ENCODE results near the gene C1QA. TPM values are rescaled to one million over a fixed set of nuclear protein-coding genes. Genes with fewer than 3 reads are reported as not detected.

C1QA gene
- total RNA-seq, 4 donors from 2014 or later: 22.6 to 453 (median 190) TPM

- H3K4me1 ChIP-seq: no peaks in the 10 kb centered on the region
- no peak overlapping the region for H3K27ac ChIP-seq
- H3K9me3 ChIP-seq: no peaks in the 10 kb centered on the region
- no peak for TF ChIP-seq EP300 (IDR thresholded peaks at IDR 0.05)
- no peak for TF ChIP-seq POLR2A (IDR thresholded peaks at IDR 0.05)
- TF ChIP-seq CTCF (IDR thresholded peaks at IDR 0.05): no peak
- no peak for TF ChIP-seq POLR2AphosphoS5 (IDR thresholded peaks at IDR 0.05)
- H3K36me3 ChIP-seq: no peaks in the 10 kb centered on the region
- no peak overlapping the region for H3K4me3 ChIP-seq
- H3K27me3 ChIP-seq: peaks cover 90% of the 10 kb centered on the region
- ATAC-seq: no peak
- no CpG with 5 or more reads among the region's 8 CpGs for WGBS, 2 donors (ENCODE audit: low coverage in 1 of 2)
Observed at GRCh38 chr1:22597996-22598395, 38.4 kb upstream of the C1QA start.

- 48 to 77% methylated on average over 3 to 7 of the region's 24 CpGs for WGBS, 2 donors (ENCODE audit: low coverage in 1 of 2)
- TF ChIP-seq EP300 (IDR thresholded peaks at IDR 0.05) (no peak), POLR2AphosphoS5 (IDR thresholded peaks at IDR 0.05) (no peak), CTCF (IDR thresholded peaks at IDR 0.05) (no peak), POLR2A (IDR thresholded peaks at IDR 0.05) (no peak)
Observed at GRCh38 chr1:22598736-22599135, 37.7 kb upstream of the C1QA start.

GRCh38 chr1:22600071-22600816 is 36.2 kb upstream of the C1QA start:
- TF ChIP-seq POLR2A (IDR thresholded peaks at IDR 0.05) (no peak), POLR2AphosphoS5 (IDR thresholded peaks at IDR 0.05) (no peak), EP300 (IDR thresholded peaks at IDR 0.05) (no peak), CTCF (IDR thresholded peaks at IDR 0.05) (no peak)
- no peaks in the 10 kb centered on the region for H3K36me3 ChIP-seq
- ATAC-seq: no peak
- H3K4me1 ChIP-seq: no peaks in the 10 kb centered on the region
- H3K27ac ChIP-seq: no peak overlapping the region
- peaks cover 90% of the 10 kb centered on the region for H3K27me3 ChIP-seq
- no peaks in the 10 kb centered on the region for H3K9me3 ChIP-seq
- no peak overlapping the region for H3K4me3 ChIP-seq
- 30 to 61% methylated on average over 5 of the region's 22 CpGs for WGBS, 2 donors (ENCODE audit: low coverage in 1 of 2)

More at GRCh38 chr1:22598736-22599135, 37.7 kb upstream of the C1QA start:
- ATAC-seq: no peak
- Histone ChIP-seq H3K27me3 (peaks cover 90% of the 10 kb centered on the region), H3K9me3 (no peaks in the 10 kb centered on the region), H3K4me1 (no peaks in the 10 kb centered on the region), H3K27ac (no peak overlapping the region), H3K4me3 (no peak overlapping the region), H3K36me3 (no peaks in the 10 kb centered on the region)

GRCh38 chr1:22600817-22601605 is 35.4 kb upstream of the C1QA start:
- no peak for ATAC-seq
- H3K4me1 ChIP-seq: no peaks in the 10 kb centered on the region
- no peak overlapping the region for H3K27ac ChIP-seq
- H3K9me3 ChIP-seq: no peaks in the 10 kb centered on the region
- TF ChIP-seq POLR2A (IDR thresholded peaks at IDR 0.05) (no peak), CTCF (IDR thresholded peaks at IDR 0.05) (no peak), EP300 (IDR thresholded peaks at IDR 0.05) (no peak), POLR2AphosphoS5 (IDR thresholded peaks at IDR 0.05) (no peak)
- 69% methylated on average over 5 of the region's 39 CpGs; no CpG with 5 or more reads in 1 of the 2 donors for WGBS, 2 donors (ENCODE audit: low coverage in 1 of 2)
- no peak overlapping the region for H3K4me3 ChIP-seq
- H3K36me3 ChIP-seq: no peaks in the 10 kb centered on the region
- peaks cover 90% of the 10 kb centered on the region for H3K27me3 ChIP-seq
